ENCODE data around the gene RXRA.

- no peak for TF ChIP-seq EP300 (IDR thresholded peaks at IDR 0.05)
- TF ChIP-seq CTCF (IDR thresholded peaks at IDR 0.05): no peak
- no peak for TF ChIP-seq POLR2A (IDR thresholded peaks at IDR 0.05)
Observed at GRCh38 chr9:134335061-134335460, 8.8 kb downstream of the RXRA start.

Data from tibial nerve (tissue), 4 donors.